ENCODE measurements around the gene TBC1D25.

GRCh38 chrX:48498374-48498809 lies 41.1 kb upstream of the TBC1D25 start:
- TF ChIP-seq CTCF (IDR thresholded peaks at IDR 0.05) (no peak), POLR2AphosphoS5 (IDR thresholded peaks at IDR 0.05) (no peak)

Measured in prostate gland (tissue), 2 donors.